Smooth muscle cell (in vitro differentiated cells): ENCODE results near the gene NRXN3. TPM values are rescaled to one million over a fixed set of nuclear protein-coding genes. Genes with fewer than 3 reads are reported as not detected.

Source experiments
- DNase-seq: peaks from one replicate; lab custom pipeline; 2025; ENCODE audit not compliant: unreplicated experiment; lab: John Stamatoyannopoulos, UW
- H2AFZ ChIP-seq: fragments of 200-600 bp; sonication (generic); 2 replicates; pipeline ENCODE4 v1.6.0; 2016; ENCODE audit warnings: antibody characterized with exemption, low read depth, mild to moderate bottlenecking
- H3F3A ChIP-seq: fragments of 200-600 bp; sonication (generic); 2 replicates; pipeline ENCODE4 v1.6.0; 2017; ENCODE audit warnings: antibody characterized with exemption, low read depth
- H3K27ac ChIP-seq: fragments of 200-600 bp; sonication (generic); 2 replicates; pipeline ENCODE4 v1.5.1; 2016; ENCODE audit warnings: low read depth, mild to moderate bottlenecking
- H3K27me3 ChIP-seq: fragments of 200-600 bp; sonication (generic); 2 replicates; pipeline ENCODE4 v1.6.1; 2016; ENCODE audit warnings: low read depth, mild to moderate bottlenecking
- H3K36me3 ChIP-seq: fragments of 200-600 bp; sonication (generic); 2 replicates; pipeline ENCODE4 v1.5.1; 2016; ENCODE audit warnings: low read depth
- H3K4me1 ChIP-seq: fragments of 200-600 bp; sonication (generic); 2 replicates; pipeline ENCODE4 v1.5.1; 2016; ENCODE audit warnings: low read depth
- H3K4me2 ChIP-seq: fragments of 200-600 bp; sonication (generic); 2 replicates; pipeline ENCODE4 v1.6.0; 2016; ENCODE audit warnings: mild to moderate bottlenecking
- H3K4me3 ChIP-seq: fragments of 200-600 bp; sonication (generic); 2 replicates; pipeline ENCODE4 v1.5.1; 2016; ENCODE audit warnings: mild to moderate bottlenecking
- H3K79me2 ChIP-seq: fragments of 200-600 bp; sonication (generic); 2 replicates; pipeline ENCODE4 v1.6.0; 2016; ENCODE audit warnings: low read depth, mild to moderate bottlenecking
- H3K9ac ChIP-seq: fragments of 200-600 bp; sonication (generic); 2 replicates; pipeline ENCODE4 v1.6.0; 2016; ENCODE audit warnings: low read depth
- H3K9me3 ChIP-seq: fragments of 200-600 bp; sonication (generic); replicated peaks from 2 replicates; pipeline ENCODE4 v1.5.1; 2016; ENCODE audit warnings: low read depth
- H4K20me1 ChIP-seq: fragments of 200-600 bp; sonication (generic); 2 replicates; pipeline ENCODE4 v1.6.0; 2016; ENCODE audit warnings: low read depth
- CTCF ChIP-seq: fragments of 200-600 bp; sonication (generic); IDR thresholded peaks from 2 replicates; pipeline ENCODE4 v1.5.1; 2017; ENCODE audit warnings: borderline replicate concordance, mild to moderate bottlenecking, antibody characterized with exemption; ENCODE audit not compliant: insufficient read depth, poor library complexity, severe bottlenecking
- WGBS: methylation state at CpG from one replicate; pipeline ENCODE4 v1.1.7; 2016; ENCODE audit warnings: low lambda C conversion rate; 5-methylcytosine and 5-hydroxymethylcytosine counted together
- polyA plus RNA-seq: library from polyadenylated mRNA; unstranded; fragments of >200 nt; fragmentation: Nextera tagmentation; extraction: Ambion mirVana; gene quantifications from 2 replicates; pipeline ENCODE4 v1.2.1, GENCODE V29; 2016
- total RNA-seq: library from RNA; depleted of rRNA; stranded (reverse); fragments of >200 nt; gene quantifications from 2 replicates; pipeline ENCODE4 v1.2.3, GENCODE V29; 2014

Gene NRXN3
- total and polyA plus RNA-seq, 2 experiments from 2014 or later: 1.2 to 7.0 TPM

- Histone ChIP-seq H3K9me3 (no peaks in the 10 kb centered on the region), H3K27ac (no peak overlapping the region), H3K4me2 (no peak overlapping the region), H3K36me3 (no peaks in the 10 kb centered on the region), H3K4me3 (no peak overlapping the region), H3K27me3 (no peaks in the 10 kb centered on the region), H3K79me2 (no peaks in the 10 kb centered on the region), H3F3A (peaks cover 3% of the 10 kb centered on the region), H4K20me1 (no peaks in the 10 kb centered on the region), H3K9ac (no peak overlapping the region), H2AFZ (no peak overlapping the region), H3K4me1 (peaks cover 5% of the 10 kb centered on the region)
- no peak for DNase-seq
- WGBS: 52% methylated on average over 4 of the region's 4 CpGs
- no peak for TF ChIP-seq CTCF
These were observed 534.8 kb downstream of the NRXN3 start for GRCh38 chr14:78704965-78705364.

- Histone ChIP-seq H3K27me3 (no peaks in the 10 kb centered on the region), H3K27ac (no peak overlapping the region), H3K4me2 (no peak overlapping the region), H3K9ac (no peak overlapping the region), H3K36me3 (no peaks in the 10 kb centered on the region), H2AFZ (no peak overlapping the region), H3K79me2 (no peaks in the 10 kb centered on the region), H3F3A (peaks cover 3% of the 10 kb centered on the region), H3K9me3 (no peaks in the 10 kb centered on the region), H3K4me3 (no peak overlapping the region), H3K4me1 (peaks cover 5% of the 10 kb centered on the region), H4K20me1 (no peaks in the 10 kb centered on the region)
- no peak for TF ChIP-seq CTCF
- DNase-seq: no peak
These were observed 535.8 kb downstream of the NRXN3 start for GRCh38 chr14:78705989-78706388.

GRCh38 chr14:78709795-78710557 is 539.8 kb downstream of the NRXN3 start:
- H4K20me1 ChIP-seq: no peaks in the 10 kb centered on the region
- WGBS: 80% methylated on average over 5 of the region's 5 CpGs
- H3K27me3 ChIP-seq: no peaks in the 10 kb centered on the region
- no peaks in the 10 kb centered on the region for H3K36me3 ChIP-seq
- DNase-seq: no peak
- no peak overlapping the region for H3K27ac ChIP-seq
- H3K9me3 ChIP-seq: no peaks in the 10 kb centered on the region
- no peaks in the 10 kb centered on the region for H3K79me2 ChIP-seq
- no peak overlapping the region for H2AFZ ChIP-seq
- TF ChIP-seq CTCF: no peak
- H3F3A ChIP-seq: no peaks in the 10 kb centered on the region
- H3K9ac ChIP-seq: no peak overlapping the region
- no peak overlapping the region for H3K4me2 ChIP-seq
- peaks cover 5% of the 10 kb centered on the region for H3K4me1 ChIP-seq
- H3K4me3 ChIP-seq: no peak overlapping the region

- DNase-seq: no peak
- Histone ChIP-seq H3K9me3 (no peaks in the 10 kb centered on the region), H3K27me3 (no peaks in the 10 kb centered on the region), H3K4me1 (peaks cover 5% of the 10 kb centered on the region), H3K79me2 (no peaks in the 10 kb centered on the region), H3F3A (no peaks in the 10 kb centered on the region), H4K20me1 (no peaks in the 10 kb centered on the region), H3K9ac (no peak overlapping the region), H3K4me3 (no peak overlapping the region), H2AFZ (no peak overlapping the region), H3K4me2 (no peak overlapping the region), H3K27ac (no peak overlapping the region), H3K36me3 (no peaks in the 10 kb centered on the region)
- no peak for TF ChIP-seq CTCF
- WGBS: 86% methylated on average over 4 of the region's 4 CpGs
These were observed 540.8 kb downstream of the NRXN3 start for GRCh38 chr14:78710963-78711362.
